IPS DF 6.9 (cell line): ENCODE data around the gene ITGB1BP1.

Source experiments
- DNase-seq: peaks from one replicate; pipeline ENCODE4 v3.0.0-alpha.2; 2013; ENCODE audit warnings: low read depth, low spot score
- H3K27ac ChIP-seq: one replicate; pipeline ENCODE4 v1.5.1; 2013; ENCODE audit warnings: low read length, control low read depth
- H3K27me3 ChIP-seq: 2 replicates; pipeline ENCODE4 v1.6.1; 2013; ENCODE audit warnings: mild to moderate bottlenecking, low read length; ENCODE audit not compliant: control insufficient read depth, insufficient read depth
- H3K36me3 ChIP-seq: 2 replicates; pipeline ENCODE4 v1.6.1; 2013; ENCODE audit warnings: low read length; ENCODE audit not compliant: control insufficient read depth, insufficient read depth
- H3K4me1 ChIP-seq: 2 replicates; pipeline ENCODE4 v1.6.1; 2013; ENCODE audit warnings: low read length; ENCODE audit not compliant: control insufficient read depth, insufficient read depth
- H3K4me3 ChIP-seq: 2 replicates; pipeline ENCODE4 v1.5.1; 2013; ENCODE audit warnings: mild to moderate bottlenecking, low read length
- H3K9me3 ChIP-seq: 2 replicates; pipeline ENCODE4 v1.6.1; 2013; ENCODE audit warnings: low read length, inconsistent platforms; ENCODE audit not compliant: control insufficient read depth, insufficient read depth
- WGBS: extraction: QIAGEN DNeasy Blood & Tissue Kit; methylation state at CpG from one replicate; pipeline ENCODE4 v1.1.7; 2013; ENCODE audit warnings: mixed read lengths, missing lambda C conversion rate; ENCODE audit not compliant: insufficient read length, insufficient coverage; 5-methylcytosine and 5-hydroxymethylcytosine counted together

The ITGB1BP1 gene

GRCh38 chr2:9461079-9461478 lies 37.8 kb upstream of the ITGB1BP1 start:
- Histone ChIP-seq H3K27me3 (no peaks in the 10 kb centered on the region; the same call in 1 of the 2 replicates), H3K4me3 (no peak overlapping the region), H3K9me3 (no peaks in the 10 kb centered on the region), H3K4me1 (no peaks in the 10 kb centered on the region; the same call in 1 of the 2 replicates), H3K27ac (no peak overlapping the region), H3K36me3 (peaks cover 8% of the 10 kb centered on the region; the same call in 1 of the 2 replicates)
- DNase-seq: no peak
- no CpG with 5 or more reads among the region's 3 CpGs for WGBS

GRCh38 chr2:9460441-9461017 lies 37.2 kb upstream of the ITGB1BP1 start:
- Histone ChIP-seq H3K4me3 (no peak overlapping the region), H3K27ac (no peak overlapping the region), H3K27me3 (no peaks in the 10 kb centered on the region; the same call in 1 of the 2 replicates), H3K36me3 (peaks cover 6% of the 10 kb centered on the region; the same call in 1 of the 2 replicates), H3K4me1 (no peaks in the 10 kb centered on the region), H3K9me3 (no peaks in the 10 kb centered on the region)
- WGBS: no CpG with 5 or more reads among the region's 3 CpGs
- DNase-seq: no peak

GRCh38 chr2:9451231-9451630 lies 27.9 kb upstream of the ITGB1BP1 start:
- whole genome bisulfite sequencing: no CpG with 5 or more reads among the region's 1 CpG
- peaks cover 7% of the 10 kb centered on the region; the same call in 1 of the 2 replicates for H3K36me3 ChIP-seq
- H3K4me1 ChIP-seq: no peaks in the 10 kb centered on the region
- no peak for DNase-seq
- H3K9me3 ChIP-seq: no peaks in the 10 kb centered on the region
- no peak overlapping the region for H3K4me3 ChIP-seq
- no peak overlapping the region for H3K27ac ChIP-seq
- no peaks in the 10 kb centered on the region for H3K27me3 ChIP-seq

- peaks cover 24% of the 10 kb centered on the region; the same call in 1 of the 2 replicates for H3K36me3 ChIP-seq
- H3K27me3 ChIP-seq: no peaks in the 10 kb centered on the region
- H3K9me3 ChIP-seq: no peaks in the 10 kb centered on the region
- WGBS: no CpG with 5 or more reads among the region's 7 CpGs
- no peak overlapping the region for H3K4me3 ChIP-seq
- no peak overlapping the region for H3K27ac ChIP-seq
- no peak for DNase-seq
- no peaks in the 10 kb centered on the region for H3K4me1 ChIP-seq
Measured at GRCh38 chr2:9445089-9445488, 21.8 kb upstream of the ITGB1BP1 start.

GRCh38 chr2:9443526-9443925 lies 20.2 kb upstream of the ITGB1BP1 start:
- H3K27ac ChIP-seq: no peak overlapping the region
- no peaks in the 10 kb centered on the region for H3K9me3 ChIP-seq
- H3K36me3 ChIP-seq: peaks cover 24% of the 10 kb centered on the region; the same call in 1 of the 2 replicates
- no peaks in the 10 kb centered on the region for H3K27me3 ChIP-seq
- no peaks in the 10 kb centered on the region for H3K4me1 ChIP-seq
- no peak for DNase-seq
- no CpG with 5 or more reads among the region's 5 CpGs for WGBS
- H3K4me3 ChIP-seq: no peak overlapping the region

- no peak for DNase-seq
- no peak overlapping the region for H3K4me3 ChIP-seq
- H3K36me3 ChIP-seq: peaks cover 26% of the 10 kb centered on the region; the same call in 1 of the 2 replicates
- no peaks in the 10 kb centered on the region for H3K4me1 ChIP-seq
- no CpG with 5 or more reads among the region's 3 CpGs for WGBS
- no peaks in the 10 kb centered on the region for H3K9me3 ChIP-seq
- H3K27ac ChIP-seq: no peak overlapping the region
- no peaks in the 10 kb centered on the region for H3K27me3 ChIP-seq
Measured at GRCh38 chr2:9441556-9441955, 18.2 kb upstream of the ITGB1BP1 start.

- WGBS: no CpG with 5 or more reads among the region's 1 CpG
- H3K4me1 ChIP-seq: no peaks in the 10 kb centered on the region
- H3K9me3 ChIP-seq: no peaks in the 10 kb centered on the region
- H3K4me3 ChIP-seq: no peak overlapping the region
- no peaks in the 10 kb centered on the region for H3K27me3 ChIP-seq
- DNase-seq: no peak
- peaks cover 20% of the 10 kb centered on the region; the same call in 1 of the 2 replicates for H3K36me3 ChIP-seq
- no peak overlapping the region for H3K27ac ChIP-seq
Measured at GRCh38 chr2:9440058-9440727, 16.9 kb upstream of the ITGB1BP1 start.

GRCh38 chr2:9439536-9439935 lies 16.2 kb upstream of the ITGB1BP1 start:
- no peaks in the 10 kb centered on the region for H3K4me1 ChIP-seq
- H3K9me3 ChIP-seq: no peaks in the 10 kb centered on the region
- peaks cover 20% of the 10 kb centered on the region; the same call in 1 of the 2 replicates for H3K36me3 ChIP-seq
- no peaks in the 10 kb centered on the region for H3K27me3 ChIP-seq
- no peak for DNase-seq
- no peak overlapping the region for H3K4me3 ChIP-seq
- WGBS: no CpG with 5 or more reads among the region's 1 CpG
- H3K27ac ChIP-seq: no peak overlapping the region

GRCh38 chr2:9434489-9434888 lies 11.2 kb upstream of the ITGB1BP1 start:
- WGBS: no CpG with 5 or more reads among the region's 2 CpGs
- Histone ChIP-seq H3K27me3 (no peaks in the 10 kb centered on the region), H3K36me3 (peaks cover 9% of the 10 kb centered on the region; the same call in 1 of the 2 replicates), H3K27ac (no peak overlapping the region), H3K9me3 (no peaks in the 10 kb centered on the region), H3K4me1 (no peaks in the 10 kb centered on the region), H3K4me3 (no peak overlapping the region)
- DNase-seq: no peak

- Histone ChIP-seq H3K4me1 (no peaks in the 10 kb centered on the region), H3K27me3 (no peaks in the 10 kb centered on the region), H3K9me3 (no peaks in the 10 kb centered on the region), H3K27ac (no peak overlapping the region), H3K4me3 (no peak overlapping the region), H3K36me3 (peaks cover 10% of the 10 kb centered on the region; the same call in 1 of the 2 replicates)
- WGBS: no CpG with 5 or more reads among the region's 2 CpGs
- no peak for DNase-seq
Measured at GRCh38 chr2:9430316-9431293, 7.3 kb upstream of the ITGB1BP1 start.
